Endometrial microvascular endothelial cells (primary cell): ENCODE measurements around the gene SOX10. TPM values are rescaled to one million over a fixed set of nuclear protein-coding genes. Genes with fewer than 3 reads are reported as not detected.
"Not testable (repeated sequence)": the region's sequence is repeated elsewhere in the genome, so short reads cannot be mapped to it uniquely, and the experiment has no call there.

Experiments
- in situ Hi-C: cut with HindIII; loops from 2 replicates; pipeline ENCODE4 v1.10.0; 2017; ENCODE audit warnings: low sequenced_read_pairs, low pct_unique_long_range_greater_than_20kb; ENCODE audit errors: inconsistent ontology term
- total RNA-seq: library from RNA; depleted of rRNA; stranded (reverse); fragments of >200 nt; gene quantifications from one replicate; pipeline ENCODE4 v1.2.3, GENCODE V29; 2015; ENCODE audit errors: inconsistent ontology term

Gene SOX10
- total RNA-seq, 1 donor from 2014 or later, result not detected

DNA sequence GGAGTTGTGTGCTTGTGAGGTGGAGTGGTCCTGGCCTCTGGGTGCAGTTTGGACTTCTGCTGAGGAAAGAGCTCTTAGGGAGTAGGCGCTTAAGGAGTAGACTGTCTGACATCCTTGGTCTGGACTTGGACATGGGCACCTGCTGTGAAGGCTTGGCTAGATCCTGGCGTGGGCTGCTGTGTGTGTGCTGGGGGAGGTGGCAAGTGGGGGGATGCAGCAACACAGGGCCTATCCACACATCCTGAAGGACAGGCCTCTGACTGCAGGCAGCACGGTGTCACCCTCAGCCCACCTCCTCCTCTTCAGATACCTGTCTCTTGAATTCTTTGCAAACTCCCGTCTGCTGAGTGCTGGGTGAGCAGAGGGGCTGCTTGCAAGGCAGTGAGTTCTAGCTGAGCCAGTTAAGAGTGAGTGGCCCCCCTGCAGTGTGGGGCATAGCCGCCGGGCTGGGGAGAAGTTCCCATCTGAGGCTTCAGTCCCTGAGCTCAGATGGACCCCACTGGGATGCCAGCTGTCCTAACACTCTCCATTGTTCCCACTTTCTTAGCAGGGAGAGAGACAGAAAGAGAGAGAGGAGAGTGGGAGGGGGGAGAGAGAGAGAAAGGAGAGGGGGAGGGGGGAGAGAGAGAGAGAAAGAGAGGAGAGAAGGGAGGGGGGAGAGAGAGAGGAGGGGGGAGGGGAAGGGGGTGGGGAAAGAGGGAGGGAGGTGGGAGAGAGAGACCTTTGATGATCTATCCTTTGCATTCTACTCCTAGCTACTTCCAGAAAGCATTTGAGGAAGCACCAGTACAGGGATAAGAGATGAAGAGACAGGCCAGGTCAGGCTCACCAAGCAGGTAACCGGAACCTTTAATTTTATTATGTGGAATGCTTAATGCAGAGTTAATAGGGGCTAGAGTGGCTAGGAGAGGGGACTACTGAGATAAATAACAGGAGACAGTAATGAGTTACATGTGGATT is 12.6 kb downstream of the SOX10 start:
- in situ Hi-C loops, result no loop called here

DNA sequence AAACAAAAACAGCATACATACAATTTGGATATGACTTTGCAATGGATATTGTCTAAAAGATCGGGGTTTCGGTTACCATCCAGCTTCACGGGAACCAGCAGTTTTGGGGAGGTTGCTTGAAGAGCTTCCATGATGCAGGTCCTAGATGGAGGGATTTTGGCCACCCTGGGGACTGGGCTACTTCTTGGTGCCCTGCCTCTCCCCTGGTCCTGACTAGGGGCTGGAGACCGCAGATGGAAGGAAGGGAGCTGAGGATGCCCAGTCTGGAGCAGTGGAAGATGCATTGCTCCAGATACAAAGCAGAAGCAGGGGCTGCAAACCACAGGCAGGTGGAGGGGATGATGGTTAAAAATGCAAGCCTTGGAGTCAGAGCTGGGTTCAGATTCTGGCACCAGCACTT is 13.5 kb downstream of the SOX10 start:
- in situ Hi-C loops, result no loop called here

DNA sequence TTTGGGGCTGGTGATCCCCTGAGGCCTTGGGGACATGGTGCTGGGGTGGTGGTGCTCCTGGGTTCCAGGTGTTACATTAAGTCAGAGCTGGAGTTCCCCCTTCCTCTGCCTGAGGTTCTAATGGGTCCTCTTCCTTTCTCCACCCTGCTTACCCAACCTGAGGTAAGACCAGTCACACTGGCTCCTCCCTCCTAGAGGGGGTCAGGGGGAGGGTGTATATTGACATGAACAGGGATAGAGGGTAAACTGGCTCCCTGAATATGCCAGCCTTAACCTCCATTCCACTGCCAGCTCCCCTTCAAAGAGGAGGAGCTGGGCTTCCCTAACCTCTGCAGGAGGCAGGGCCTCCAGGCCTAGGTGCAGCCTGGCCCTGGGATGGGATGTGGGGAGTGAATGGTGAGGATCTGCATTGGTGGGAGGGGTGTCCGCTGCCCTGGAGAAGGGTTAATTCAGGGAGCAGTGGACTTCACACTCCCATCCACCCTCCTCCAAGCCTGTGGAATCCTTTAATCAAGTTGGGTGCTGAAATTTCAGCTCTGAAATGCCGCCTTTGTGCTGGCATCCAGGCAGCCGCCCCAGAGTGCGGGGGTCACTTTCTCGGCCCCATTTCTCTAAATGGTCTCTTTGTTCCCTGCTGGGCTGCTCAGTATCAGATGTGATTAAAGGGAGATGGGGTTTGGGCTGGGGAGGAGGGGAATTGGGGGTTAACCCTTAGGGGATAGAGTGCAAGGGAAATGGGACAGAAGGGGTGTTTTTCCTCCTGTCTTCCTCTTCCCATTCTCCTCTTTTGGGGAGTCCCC is 15.7 kb downstream of the SOX10 start:
- in situ Hi-C loops, result no loop called here

DNA sequence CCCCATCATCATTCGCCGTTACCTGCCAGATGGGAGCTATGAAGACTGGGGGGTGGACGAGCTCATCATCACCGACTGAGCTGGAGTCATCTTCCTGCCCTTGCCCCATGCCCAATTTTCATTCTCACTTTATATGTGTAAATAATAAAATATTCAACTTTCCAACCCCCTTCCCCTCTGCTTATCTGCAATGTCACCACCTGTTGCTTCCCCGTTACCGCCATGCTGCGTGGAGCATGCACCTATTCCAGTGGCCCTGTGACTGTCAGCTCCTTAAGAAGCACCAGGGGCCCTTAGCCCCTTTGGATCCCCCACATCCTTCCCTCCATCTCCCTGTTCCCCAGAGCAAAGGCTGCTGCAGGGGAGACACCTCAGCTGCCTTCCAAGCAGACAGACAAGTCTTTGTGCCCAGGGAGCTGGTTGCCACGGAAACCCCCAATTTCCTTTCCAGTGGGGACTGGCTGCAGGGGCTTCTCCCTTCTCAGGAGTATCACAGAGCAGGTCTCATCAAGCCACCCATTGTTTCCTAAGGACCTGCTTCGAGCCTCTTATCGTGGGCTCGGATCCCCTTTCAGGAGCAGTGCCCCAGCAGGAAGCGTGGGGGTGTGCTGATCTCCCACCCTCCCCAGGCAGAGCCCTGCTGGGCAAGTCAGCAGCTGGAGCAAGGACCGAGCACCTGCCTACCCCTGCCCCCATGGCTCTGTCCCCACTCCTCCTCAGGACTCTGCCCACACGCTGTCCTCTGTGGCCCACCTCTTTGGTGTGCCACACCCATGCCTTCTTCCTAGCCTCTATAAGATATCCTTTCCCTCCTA is 16.5 kb downstream of the SOX10 start:
- in situ Hi-C loops, result no loop called here

DNA sequence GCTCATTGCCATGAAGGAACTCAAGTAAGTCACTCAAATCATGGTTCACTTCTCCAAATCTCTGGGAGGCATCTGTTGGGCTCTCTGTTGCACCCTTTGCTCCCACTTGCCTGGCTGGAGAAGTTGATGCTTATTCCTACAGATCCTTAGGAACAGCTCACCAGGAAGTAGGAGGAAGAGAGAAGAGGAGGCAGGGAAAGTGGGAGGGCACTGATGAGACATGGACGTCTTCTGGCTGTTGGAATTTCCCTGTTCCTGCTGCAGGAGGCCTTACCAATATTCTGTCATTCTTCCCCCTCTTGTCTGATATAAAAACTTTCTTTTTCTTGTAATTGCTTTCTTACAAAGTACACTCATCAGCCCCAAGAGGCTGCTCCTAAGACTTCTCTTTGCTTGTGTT is 17.2 kb downstream of the SOX10 start:
- in situ Hi-C loops, result no loop called here

DNA sequence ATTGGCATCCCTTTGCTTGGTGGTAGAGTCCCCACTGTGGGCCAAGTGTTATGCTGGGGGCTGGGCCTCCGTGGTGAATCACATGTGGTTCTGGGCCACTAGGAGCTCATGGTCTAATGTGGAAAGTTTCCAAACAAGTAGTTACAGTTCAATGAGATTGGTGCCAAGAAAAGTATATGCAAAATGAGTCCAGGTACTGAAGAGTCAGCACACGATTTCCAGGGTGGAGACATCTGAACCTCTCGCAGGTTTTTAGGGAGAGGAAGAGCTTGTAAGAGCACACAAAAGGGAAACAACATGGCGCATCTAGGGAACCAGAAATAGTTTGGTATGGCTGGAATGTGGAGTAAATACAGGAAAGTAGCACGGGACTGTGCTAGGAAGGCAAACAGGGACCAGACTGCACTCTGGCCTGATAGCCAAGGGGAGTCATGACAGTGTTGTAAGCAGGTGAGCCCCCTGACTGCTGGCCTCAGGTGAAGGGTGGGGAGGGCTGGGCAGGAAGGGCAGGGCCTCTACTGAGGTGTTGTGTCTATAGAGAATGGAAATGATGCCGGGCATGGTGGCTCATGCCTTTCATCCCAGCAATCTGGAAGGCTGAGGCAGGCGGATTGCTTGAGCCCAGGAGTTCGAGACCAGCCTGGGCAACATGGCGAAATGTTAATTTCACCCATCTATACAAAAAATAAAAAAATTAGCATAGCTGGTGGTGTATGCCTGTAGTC is 18.3 kb downstream of the SOX10 start:
- in situ Hi-C loops, result no loop called here

DNA sequence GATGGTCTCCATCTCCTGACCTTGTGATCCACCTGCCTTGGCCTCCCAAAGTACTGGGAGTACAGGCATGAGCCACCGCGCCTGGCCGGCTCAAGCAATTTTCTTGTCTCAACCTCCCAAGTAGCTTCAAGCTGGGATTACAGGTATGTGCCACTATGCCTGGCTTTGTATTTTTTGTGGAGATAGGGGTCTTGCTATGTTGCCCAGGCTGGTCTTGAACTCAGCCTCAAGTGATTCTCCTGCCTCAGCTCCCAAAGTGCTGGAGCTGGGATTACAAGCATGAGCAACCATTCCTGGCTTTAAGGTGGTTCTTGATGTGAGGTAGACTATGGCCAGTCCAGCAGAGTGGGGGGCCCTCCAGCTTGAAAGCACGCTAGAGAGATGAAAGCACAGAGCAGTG is 23.3 kb downstream of the SOX10 start:
- in situ Hi-C loops, result no loop called here

DNA sequence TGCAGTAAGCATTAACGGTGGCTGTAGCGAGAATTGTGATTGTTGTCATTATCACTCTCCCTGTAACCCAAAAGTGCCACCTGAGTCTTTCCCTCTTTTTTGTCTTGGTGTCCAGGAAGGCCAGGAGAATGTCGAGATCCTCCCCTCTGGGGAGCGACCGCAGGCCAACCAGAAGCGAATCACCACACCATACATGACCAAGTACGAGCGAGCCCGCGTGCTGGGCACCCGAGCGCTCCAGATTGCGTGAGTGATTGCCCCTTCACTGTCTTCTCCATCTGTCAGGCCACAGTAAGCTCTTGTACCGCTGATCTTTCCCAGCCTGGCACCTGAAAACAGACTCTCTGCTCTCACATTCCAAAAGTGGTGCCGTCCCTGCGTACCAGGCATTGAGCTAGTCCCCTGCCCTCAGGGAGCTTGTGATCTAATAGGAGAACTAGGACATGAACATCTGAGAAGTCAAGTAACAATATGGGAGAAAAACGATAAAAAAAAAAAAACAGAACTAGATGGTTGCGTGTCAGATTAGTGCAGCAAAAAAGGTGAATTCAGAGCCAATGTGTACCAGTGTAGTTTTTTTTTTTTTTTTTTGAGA is 25.0 kb downstream of the SOX10 start:
- in situ Hi-C loops, result no loop called here

DNA sequence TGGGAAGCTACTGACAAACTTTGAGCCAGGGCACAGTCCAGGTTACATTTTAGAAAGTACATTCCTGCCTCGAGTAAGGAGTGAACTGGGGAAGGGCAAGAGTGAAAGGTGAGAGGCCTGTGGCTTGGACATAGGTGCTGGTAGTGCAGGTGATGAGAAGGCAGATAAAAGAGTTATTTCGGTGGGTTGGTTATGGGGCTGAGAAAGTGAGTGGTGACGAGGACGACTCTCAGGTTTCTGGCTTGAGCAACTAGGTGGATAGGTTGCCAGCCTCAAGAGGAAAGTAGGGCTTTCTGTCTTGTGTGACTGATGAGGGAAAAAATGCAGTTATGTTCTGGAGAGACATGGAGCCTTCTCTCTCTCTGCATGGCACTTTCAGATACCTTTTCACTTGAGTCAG is 27.1 kb downstream of the SOX10 start:
- in situ Hi-C loops, result no loop called here

DNA sequence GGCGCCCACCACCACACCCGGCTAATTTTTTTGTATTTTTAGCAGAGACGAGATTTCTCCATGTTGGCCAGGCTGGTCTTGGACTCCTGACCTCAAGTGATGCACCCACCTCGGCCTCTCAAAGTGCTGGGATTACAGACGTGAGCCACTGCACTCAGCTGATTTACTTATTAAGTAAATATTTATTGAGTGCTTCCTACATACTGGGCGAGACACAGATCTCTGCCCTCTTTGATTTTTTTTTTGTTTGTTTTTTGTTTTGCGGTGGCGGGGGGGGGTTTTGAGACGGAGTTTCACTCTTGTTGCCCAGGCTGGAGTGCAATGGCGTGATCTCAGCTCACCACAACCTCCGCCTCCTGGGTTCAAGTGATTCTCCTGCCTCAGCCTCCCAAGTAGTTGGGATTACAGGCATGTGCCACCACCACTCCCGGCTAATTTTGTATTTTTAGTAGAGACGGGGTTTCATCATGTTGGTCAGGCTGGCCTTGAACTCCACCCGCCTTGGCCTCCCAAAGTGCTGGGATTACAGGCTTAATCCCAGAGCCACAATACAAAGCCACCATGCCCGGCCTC is 28.4 kb downstream of the SOX10 start:
- in situ Hi-C loops, result not testable (repeated sequence)

DNA sequence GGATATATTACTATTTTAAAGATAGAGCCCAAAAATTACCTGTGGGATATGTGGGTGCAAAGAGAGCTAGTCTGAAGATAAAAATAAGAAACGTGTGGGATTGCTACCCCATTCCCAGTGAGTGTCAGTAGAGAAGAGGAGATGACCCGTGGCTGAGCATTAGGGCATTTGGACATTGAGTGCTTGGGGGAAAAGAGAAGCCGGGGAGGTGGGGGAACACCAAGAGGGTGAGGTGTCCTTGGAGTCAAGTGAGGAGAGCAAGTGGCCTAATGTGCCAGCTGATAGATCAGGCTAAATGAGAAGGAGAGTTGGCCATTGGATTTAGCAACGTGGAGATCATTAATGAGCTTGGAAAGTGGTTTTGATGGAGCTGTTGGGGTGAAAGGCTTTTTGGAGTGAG is 29.7 kb downstream of the SOX10 start:
- in situ Hi-C loops, result no loop called here

DNA sequence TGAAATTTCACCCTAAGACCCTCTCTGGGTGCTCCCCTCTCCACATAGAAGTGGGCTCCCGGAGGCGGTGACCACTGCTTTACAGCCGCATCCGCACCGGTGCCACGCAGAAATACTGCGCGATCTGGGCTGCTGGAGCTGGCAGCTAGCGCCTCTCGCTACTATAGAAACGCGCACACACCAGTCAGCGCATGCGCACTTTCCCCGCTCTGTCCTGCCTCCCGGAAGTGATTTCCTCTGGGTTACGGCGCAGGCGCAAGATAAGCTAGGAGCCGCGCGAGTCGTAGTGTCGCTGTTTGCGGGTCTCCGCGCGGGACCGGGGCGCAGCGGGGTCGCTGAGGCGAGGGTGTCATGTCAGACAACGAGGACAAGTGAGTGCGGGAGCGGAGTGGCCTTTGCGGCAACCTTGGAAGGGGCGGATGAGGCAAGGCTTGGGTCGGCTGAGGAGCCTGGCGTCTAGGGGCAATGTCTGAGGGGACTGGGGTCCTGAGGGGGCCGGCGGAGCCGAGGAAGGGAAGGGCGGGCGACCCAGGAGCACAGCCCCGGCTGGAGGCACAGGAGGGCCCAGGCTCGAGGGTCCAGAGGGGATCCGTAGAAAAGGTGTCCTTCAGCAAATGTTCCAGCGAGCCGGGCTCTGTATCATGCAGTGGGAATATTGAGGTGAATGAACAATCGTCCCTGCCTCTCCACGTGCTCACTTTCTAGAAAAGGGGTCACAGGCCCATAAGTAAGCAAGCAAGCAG is 30.7 kb downstream of the SOX10 start, which contains the start of the genes C22orf23 and POLR2F:
C22orf23 (minus strand) TSS at position 165 of the 743 bp plus-strand sequence. CDS start 452 bp downstream, outside the sequence.
POLR2F (plus strand) TSS at position 263 of the 743 bp plus-strand sequence; CDS start at position 352, 89 bp downstream.
- in situ Hi-C loops, result no loop called here

DNA sequence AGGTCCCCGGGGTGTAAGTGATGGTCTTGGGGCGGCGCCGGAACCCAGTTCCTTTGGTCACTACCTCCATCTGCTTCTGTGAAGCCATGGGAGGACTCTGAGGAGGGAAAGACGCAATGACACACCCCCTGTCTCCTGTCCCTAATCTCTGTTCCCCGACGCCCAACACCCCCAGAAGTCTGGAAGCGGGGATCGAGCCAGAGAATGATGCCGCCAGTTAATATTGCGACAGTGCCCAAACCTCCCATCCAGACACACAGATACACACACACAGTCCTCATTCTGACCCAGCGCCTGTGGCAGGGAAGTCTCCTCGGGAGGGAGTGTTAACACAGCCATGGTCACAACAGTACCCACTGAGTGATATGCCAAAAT is 31.3 kb downstream of the SOX10 start:
- in situ Hi-C loops, result no loop called here

DNA sequence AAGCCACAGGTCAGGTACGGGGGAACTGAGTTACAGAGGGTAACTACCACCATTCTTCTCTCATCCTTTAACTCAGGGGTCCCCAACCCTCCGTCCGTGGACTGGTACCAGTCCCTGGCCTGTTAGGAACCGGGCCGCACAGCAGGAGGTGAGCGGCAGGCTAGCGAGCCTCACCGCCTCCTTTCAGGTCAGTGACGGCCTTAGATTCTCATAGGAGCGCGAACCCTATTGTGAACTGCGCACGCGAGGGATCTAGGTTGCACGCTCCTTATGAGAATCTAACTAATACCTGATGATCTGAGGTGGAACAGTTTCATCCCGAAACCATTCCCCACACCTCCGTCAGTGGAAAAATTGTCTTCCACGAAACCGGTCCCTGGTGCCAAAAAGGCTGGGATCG is 31.7 kb downstream of the SOX10 start:
- in situ Hi-C loops, result not testable (repeated sequence)

DNA sequence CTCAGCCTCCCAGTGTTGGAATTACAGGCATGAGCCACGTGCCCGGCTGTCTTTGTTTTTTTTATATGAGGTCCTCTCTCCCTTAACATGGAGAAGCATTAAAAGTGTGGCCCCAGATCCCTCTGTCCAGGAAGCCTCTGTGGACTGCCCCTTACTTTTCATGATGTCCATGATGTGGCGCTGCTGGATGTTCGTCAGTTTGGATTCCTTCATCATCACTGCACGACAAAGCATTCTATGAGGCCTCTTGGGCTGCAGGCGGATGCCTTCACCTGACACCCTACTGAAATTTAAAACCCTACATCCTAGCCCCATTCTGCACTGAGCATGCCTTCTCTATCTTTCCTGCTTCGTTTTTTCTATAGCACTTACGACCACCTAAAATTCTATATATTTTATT is 33.0 kb downstream of the SOX10 start:
- in situ Hi-C loops, result no loop called here

DNA sequence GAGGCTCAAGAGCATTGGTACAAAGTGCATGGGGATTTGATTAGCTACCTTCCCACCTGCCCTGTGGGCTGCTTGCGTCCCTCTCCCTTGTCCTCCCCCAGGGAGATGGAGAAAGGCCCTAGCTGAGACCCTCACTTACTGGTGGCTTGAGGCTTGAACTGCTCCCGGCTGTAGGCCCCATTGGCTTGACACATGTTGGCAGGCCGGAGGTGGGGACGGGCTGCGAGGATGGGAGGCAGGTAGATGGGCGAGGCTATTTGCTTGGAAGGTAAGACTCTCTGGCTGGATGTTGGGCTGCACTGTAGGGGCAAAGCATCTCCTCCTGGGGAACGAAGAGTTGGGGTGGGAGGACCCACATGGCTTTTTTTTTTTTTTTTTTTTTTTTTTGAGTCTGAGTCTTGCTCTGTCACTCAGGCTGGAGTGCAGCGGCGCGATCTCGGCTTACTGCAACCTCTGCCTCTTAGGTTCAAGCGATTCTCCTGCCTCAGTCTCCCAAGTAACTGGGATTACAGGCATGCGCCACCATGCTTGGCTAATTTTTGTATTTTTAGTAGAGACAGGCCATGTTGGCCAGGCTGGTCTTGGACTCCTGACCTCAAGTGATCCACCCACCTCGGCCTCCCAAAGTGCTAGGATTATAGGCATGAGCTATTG is 37.1 kb downstream of the SOX10 start:
- in situ Hi-C loops, result not testable (repeated sequence)

DNA sequence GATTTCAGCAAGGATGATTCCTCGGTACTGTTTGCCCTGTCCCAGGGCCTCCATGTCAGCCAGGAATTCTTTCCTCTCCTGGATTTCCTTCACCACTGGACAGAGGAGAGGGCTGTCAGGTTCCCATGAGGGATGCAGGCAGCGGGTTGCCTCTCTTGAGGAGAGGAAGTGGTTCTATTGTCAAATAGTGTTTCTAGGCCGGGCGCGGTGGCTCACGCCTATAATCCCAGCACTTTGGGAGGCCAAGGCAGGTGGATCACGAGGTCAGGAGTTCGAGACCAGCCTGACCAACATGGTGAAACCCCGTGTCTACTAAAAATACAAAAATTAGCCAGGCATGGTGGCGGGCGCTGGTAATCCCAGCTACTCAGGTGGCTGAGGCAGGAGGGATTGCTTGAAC is 39.9 kb downstream of the SOX10 start:
- in situ Hi-C loops, result not testable (repeated sequence)
